ENCODE results near the gene ALG3. TPM values are rescaled to one million over a fixed set of nuclear protein-coding genes. Genes with fewer than 3 reads are reported as not detected.

ALG3 gene
- total and polyA plus RNA-seq, 2 experiments from 2014 or later: 52.7 to 94.2 TPM

GRCh38 chr3:184259878-184260723, 11.3 kb upstream of the ALG3 start:
- H3K36me3 ChIP-seq (ENCODE audit: low read depth): no peaks in the 10 kb centered on the region
- H3K9ac ChIP-seq: no peak overlapping the region
- H3K9me3 ChIP-seq (ENCODE audit: low read depth): no peaks in the 10 kb centered on the region
- H4K20me1 ChIP-seq (ENCODE audit: insufficient read depth): no peaks in the 10 kb centered on the region
- H3K4me3 ChIP-seq: peak overlapping the region; percentile 72
- WGBS, 2 experiments (ENCODE audit: low coverage in 1 of 2, low lambda C conversion rate in 2 of 2, missing lambda C conversion rate in 2 of 2): 3 to 7% methylated on average over 38 to 41 of the region's 91 CpGs
- peak; percentile 68 for DNase-seq
- H2AFZ ChIP-seq: peak overlapping the region; percentile 75; the same call in 1 of the 2 replicates
- H3K9me2 ChIP-seq (ENCODE audit: insufficient read depth): no peaks in the 10 kb centered on the region
- H3F3A ChIP-seq (ENCODE audit: insufficient read depth): peaks cover 6% of the 10 kb centered on the region; the same call in 1 of the 2 replicates
- in situ Hi-C loops (cut with MboI): loop anchor here (10.0 kb wide), 1 partner anchor 365 kb away; no protein-coding TSS in a partner anchor
- H3K4me1 ChIP-seq (ENCODE audit: insufficient read depth): 0 out of 2 replicates have a peak, but pooled peaks cover 2% of the 10 kb centered on the region
- no peaks in the 10 kb centered on the region for H3K79me2 ChIP-seq (ENCODE audit: insufficient read depth)
- peak overlapping the region; percentile 90 for H3K4me2 ChIP-seq (ENCODE audit: unreplicated experiment)
- 0 out of 2 replicates have a peak, but pooled peaks cover 4% of the 10 kb centered on the region for H3K27me3 ChIP-seq (replicated peaks; ENCODE audit: insufficient read depth)
- TF ChIP-seq EZH2 (IDR thresholded peaks at IDR 0.05; ENCODE audit: insufficient read depth, poor library complexity, severe bottlenecking) (no peak), EZH2phosphoT487 (IDR thresholded peaks at IDR 0.05; ENCODE audit: insufficient read depth, low read depth) (no peak)
- no peak overlapping the region for H3K27ac ChIP-seq

DNA sequence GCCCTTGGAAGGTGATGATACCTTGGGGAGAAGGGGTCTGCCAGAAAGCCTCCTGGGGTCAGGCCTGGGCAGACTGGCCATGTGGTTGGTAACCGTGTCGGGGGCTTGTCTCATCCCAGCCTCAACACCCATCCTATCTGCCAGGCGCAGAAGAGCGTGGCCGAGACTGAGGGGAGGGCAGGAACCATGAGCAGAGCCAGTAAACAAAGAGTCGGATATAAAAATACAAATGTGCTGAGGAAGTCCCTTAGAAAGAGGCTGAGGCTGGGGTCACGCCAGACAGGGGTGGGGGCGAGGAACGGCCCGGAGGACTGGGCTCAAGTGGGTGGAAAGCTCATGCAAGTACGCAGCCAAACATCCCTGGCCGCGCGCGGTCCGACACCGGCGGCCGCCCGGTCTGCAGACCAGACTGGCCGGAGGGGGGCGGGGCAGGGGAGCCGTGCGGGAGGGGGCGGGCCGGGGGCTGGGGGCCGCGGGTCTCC, 10.7 kb upstream of the ALG3 start:
- no peaks in the 10 kb centered on the region for H3K79me2 ChIP-seq (ENCODE audit: insufficient read depth)
- no peaks in the 10 kb centered on the region for H3K36me3 ChIP-seq (ENCODE audit: low read depth)
- H3K9me3 ChIP-seq (ENCODE audit: low read depth): no peaks in the 10 kb centered on the region
- H3K9ac ChIP-seq: no peak overlapping the region
- H3K27ac ChIP-seq: no peak overlapping the region
- WGBS, 2 experiments (ENCODE audit: low coverage in 1 of 2, low lambda C conversion rate in 2 of 2, missing lambda C conversion rate in 2 of 2): 35% methylated on average over 12 to 20 of the region's 28 CpGs
- H4K20me1 ChIP-seq (ENCODE audit: insufficient read depth): no peaks in the 10 kb centered on the region
- no peak overlapping the region for H2AFZ ChIP-seq
- 0 out of 2 replicates have a peak, but pooled peaks cover 2% of the 10 kb centered on the region for H3K4me1 ChIP-seq (ENCODE audit: insufficient read depth)
- 0 out of 2 replicates have a peak, but pooled peaks cover 4% of the 10 kb centered on the region for H3K27me3 ChIP-seq (replicated peaks; ENCODE audit: insufficient read depth)
- H3F3A ChIP-seq (ENCODE audit: insufficient read depth): peaks cover 6% of the 10 kb centered on the region; the same call in 1 of the 2 replicates
- H3K4me2 ChIP-seq (ENCODE audit: unreplicated experiment): no peak overlapping the region
- no peak for DNase-seq
- no peaks in the 10 kb centered on the region for H3K9me2 ChIP-seq (ENCODE audit: insufficient read depth)
- TF ChIP-seq EZH2phosphoT487 (IDR thresholded peaks at IDR 0.05; ENCODE audit: insufficient read depth, low read depth): no peak
- no peak for TF ChIP-seq EZH2 (IDR thresholded peaks at IDR 0.05; ENCODE audit: insufficient read depth, poor library complexity, severe bottlenecking)
- in situ Hi-C loops (cut with MboI): loop anchor here (10.0 kb wide), 1 partner anchor 365 kb away; no protein-coding TSS in a partner anchor
- no peak overlapping the region for H3K4me3 ChIP-seq

GRCh38 chr3:184258926-184259325, 10.2 kb upstream of the ALG3 start:
- WGBS, 2 experiments (ENCODE audit: low coverage in 1 of 2, low lambda C conversion rate in 2 of 2, missing lambda C conversion rate in 2 of 2): 84 to 92% methylated on average over 5 of the region's 5 CpGs
- 0 out of 2 replicates have a peak, but pooled peaks cover 2% of the 10 kb centered on the region for H3K4me1 ChIP-seq (ENCODE audit: insufficient read depth)
- H3K27ac ChIP-seq: no peak overlapping the region
- no peaks in the 10 kb centered on the region for H3K79me2 ChIP-seq (ENCODE audit: insufficient read depth)
- peaks cover 6% of the 10 kb centered on the region; the same call in 1 of the 2 replicates for H3F3A ChIP-seq (ENCODE audit: insufficient read depth)
- 0 out of 2 replicates have a peak, but pooled peaks cover 4% of the 10 kb centered on the region for H3K27me3 ChIP-seq (replicated peaks; ENCODE audit: insufficient read depth)
- no peak overlapping the region for H3K9ac ChIP-seq
- H3K36me3 ChIP-seq (ENCODE audit: low read depth): no peaks in the 10 kb centered on the region
- DNase-seq: no peak
- H3K9me3 ChIP-seq (ENCODE audit: low read depth): no peaks in the 10 kb centered on the region
- no peak overlapping the region for H2AFZ ChIP-seq
- no peak overlapping the region for H3K4me2 ChIP-seq (ENCODE audit: unreplicated experiment)
- no peaks in the 10 kb centered on the region for H3K9me2 ChIP-seq (ENCODE audit: insufficient read depth)
- no peak for TF ChIP-seq EZH2phosphoT487 (IDR thresholded peaks at IDR 0.05; ENCODE audit: insufficient read depth, low read depth)
- TF ChIP-seq EZH2 (IDR thresholded peaks at IDR 0.05; ENCODE audit: insufficient read depth, poor library complexity, severe bottlenecking): no peak
- in situ Hi-C loops (cut with MboI): loop anchor here (10.0 kb wide), 1 partner anchor 364 kb away; no protein-coding TSS in a partner anchor
- no peaks in the 10 kb centered on the region for H4K20me1 ChIP-seq (ENCODE audit: insufficient read depth)
- no peak overlapping the region for H3K4me3 ChIP-seq

DNA sequence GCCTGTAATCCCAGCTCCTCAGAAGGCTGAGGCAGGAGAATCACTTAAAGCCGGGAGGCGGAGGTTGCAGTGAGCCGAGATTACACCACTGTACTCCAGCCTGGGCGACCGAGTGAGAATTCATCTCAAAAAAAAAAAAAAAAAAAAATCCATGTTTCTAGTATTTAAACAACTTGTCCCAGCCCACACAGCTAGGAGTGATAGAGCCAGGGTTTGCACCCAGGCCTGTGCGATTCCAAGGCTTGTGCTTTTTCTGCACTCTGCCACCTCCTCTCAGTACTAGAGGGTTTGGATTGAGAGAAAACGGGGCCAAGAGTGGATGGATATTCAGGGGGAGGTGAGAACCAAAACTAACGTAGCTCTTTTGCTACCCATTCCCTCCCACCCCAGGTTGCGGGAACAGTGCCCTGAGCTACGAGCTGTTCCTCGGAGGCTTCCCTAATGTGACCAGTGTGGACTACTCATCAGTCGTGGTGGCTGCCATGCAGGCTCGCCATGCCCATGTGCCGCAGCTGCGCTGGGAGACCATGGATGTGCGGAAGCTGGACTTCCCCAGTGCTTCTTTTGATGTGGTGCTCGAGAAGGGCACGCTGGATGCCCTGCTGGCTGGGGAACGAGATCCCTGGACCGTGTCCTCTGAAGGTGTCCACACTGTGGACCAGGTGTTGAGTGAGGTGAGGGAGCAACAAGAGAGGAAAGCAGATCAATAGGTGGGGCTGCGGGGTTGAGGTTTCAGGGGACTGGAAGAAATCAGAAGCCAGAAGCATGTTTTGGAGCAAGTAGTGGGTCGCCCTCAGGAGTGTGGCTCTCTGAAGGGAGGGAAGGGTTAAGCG, 8.5 kb upstream of the ALG3 start:
- in situ Hi-C loops (cut with MboI): loop anchor here (10.0 kb wide), 1 partner anchor 362 kb away; no protein-coding TSS in a partner anchor

More for the DNA sequence above, 8.5 kb upstream of the ALG3 start:
- DNase-seq: no peak
- H2AFZ ChIP-seq: no peak overlapping the region
- no peaks in the 10 kb centered on the region for H3K79me2 ChIP-seq (ENCODE audit: insufficient read depth)
- no peak overlapping the region for H3K9ac ChIP-seq
- no peaks in the 10 kb centered on the region for H3K9me3 ChIP-seq (ENCODE audit: low read depth)
- H4K20me1 ChIP-seq (ENCODE audit: insufficient read depth): no peaks in the 10 kb centered on the region
- H3F3A ChIP-seq (ENCODE audit: insufficient read depth): peaks cover 6% of the 10 kb centered on the region; the same call in 1 of the 2 replicates
- H3K4me2 ChIP-seq (ENCODE audit: unreplicated experiment): no peak overlapping the region
- no peak for TF ChIP-seq EZH2 (IDR thresholded peaks at IDR 0.05; ENCODE audit: insufficient read depth, poor library complexity, severe bottlenecking)
- TF ChIP-seq EZH2phosphoT487 (IDR thresholded peaks at IDR 0.05; ENCODE audit: insufficient read depth, low read depth): no peak
- 85 to 88% methylated on average over 23 of the region's 23 CpGs for WGBS, 2 experiments (ENCODE audit: low coverage in 1 of 2, low lambda C conversion rate in 2 of 2, missing lambda C conversion rate in 2 of 2)
- H3K9me2 ChIP-seq (ENCODE audit: insufficient read depth): no peaks in the 10 kb centered on the region
- H3K27me3 ChIP-seq (replicated peaks; ENCODE audit: insufficient read depth): no peaks in the 10 kb centered on the region
- H3K4me3 ChIP-seq: no peak overlapping the region
- H3K36me3 ChIP-seq (ENCODE audit: low read depth): no peaks in the 10 kb centered on the region
- H3K27ac ChIP-seq: no peak overlapping the region
- H3K4me1 ChIP-seq (ENCODE audit: insufficient read depth): 0 out of 2 replicates have a peak, but pooled peaks cover 2% of the 10 kb centered on the region

Measured in GM23248 (cell line).